ENCODE measurements around the gene MYOM3. TPM values are rescaled to one million over a fixed set of nuclear protein-coding genes. Genes with fewer than 3 reads are reported as not detected.
A peak's percentile ranks its signal among the peaks of the same experiment; 100 is the strongest.

The MYOM3 gene
- total and polyA plus RNA-seq, 2 donors, result 0.29 to 7.7 TPM

DNA sequence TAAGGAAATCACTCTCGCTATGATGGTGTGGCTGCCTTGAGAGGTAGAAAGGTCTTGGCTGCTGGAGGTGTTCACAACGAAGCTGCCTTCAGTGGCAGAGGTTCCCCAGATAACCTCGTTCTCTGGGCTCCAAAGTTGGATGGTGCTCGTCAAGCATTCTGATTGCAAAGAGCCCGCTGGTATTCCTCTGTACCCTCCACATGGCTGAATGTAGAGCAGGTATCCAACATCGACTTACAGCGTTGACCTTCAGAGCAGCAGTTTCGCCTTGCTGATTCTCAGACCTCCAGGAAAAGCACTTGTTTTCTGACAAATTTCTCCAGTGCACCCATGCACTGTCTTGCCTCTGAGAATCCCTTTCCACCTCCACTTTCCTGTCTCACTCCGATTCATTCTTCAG is 35.3 kb upstream of the MYOM3 start:
- no peak for DNase-seq (ENCODE audit: extremely low spot score)
- Histone ChIP-seq H3K4me1 (ENCODE audit: insufficient read depth) (no peaks in the 10 kb centered on the region), H3K4me3 (ENCODE audit: low read depth, low read length) (no peak overlapping the region), H3K36me3 (ENCODE audit: insufficient read depth) (no peaks in the 10 kb centered on the region), H3K27ac (ENCODE audit: low read depth) (no peak overlapping the region)
- WGBS, result 89% methylated on average over 9 of the region's 9 CpGs

DNA sequence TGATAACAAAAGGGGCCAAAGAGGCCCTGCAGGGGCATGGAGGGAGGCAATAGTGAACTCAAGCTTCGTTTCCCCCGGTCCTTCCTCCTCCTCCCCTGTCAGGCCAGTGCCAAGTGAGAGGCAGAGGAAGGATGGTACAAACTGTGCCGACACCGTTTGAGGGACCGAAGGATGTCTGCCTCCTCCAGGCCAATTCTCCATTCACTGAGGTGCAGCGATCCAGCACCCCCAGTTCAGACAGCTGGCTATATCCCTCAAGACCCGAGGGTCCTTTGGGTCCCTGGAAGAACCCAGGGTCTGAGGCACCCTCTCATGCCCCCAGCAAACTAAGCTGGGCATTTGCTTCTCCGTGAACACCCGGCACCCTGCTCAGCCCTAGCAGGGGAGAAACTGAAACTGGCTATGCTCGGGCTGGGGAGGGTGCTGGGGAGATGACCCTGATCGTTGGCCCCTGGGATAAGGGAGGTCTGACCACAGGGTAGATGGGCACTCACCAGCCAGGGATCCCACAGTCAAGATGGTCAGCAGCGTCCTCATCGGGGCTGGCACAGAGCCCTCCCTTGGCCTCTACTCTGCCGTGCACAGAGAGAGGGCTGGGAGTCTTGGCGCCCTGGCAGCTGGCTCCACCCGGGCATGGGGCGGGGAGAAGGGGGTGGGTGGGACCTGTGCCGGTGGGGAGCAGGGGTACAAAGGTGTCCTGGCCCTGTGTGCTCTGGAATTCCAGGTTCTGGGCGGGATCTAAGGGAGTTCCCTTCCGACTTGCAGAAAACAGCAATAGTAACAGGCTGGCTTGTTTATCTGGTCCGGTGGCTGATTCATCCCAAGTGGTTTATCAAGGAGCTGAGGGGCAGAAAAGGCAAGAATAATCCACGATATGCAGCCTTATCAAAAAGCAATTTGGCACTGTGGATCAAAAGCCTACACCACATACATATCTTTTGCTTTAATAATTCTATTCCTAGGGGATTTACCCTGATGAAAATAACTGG is 30.9 kb upstream of the MYOM3 start, which contains the start of gene IL22RA1:
IL22RA1 (minus strand) TSS at position 595 of the 989 bp plus-strand sequence; CDS start at position 537, 58 bp downstream.
- Histone ChIP-seq H3K4me3 (ENCODE audit: low read depth, low read length) (peak within 1 kb of the TSS; percentile 52), H3K4me1 (ENCODE audit: insufficient read depth) (no peaks in the 10 kb centered on the region), H3K27ac (ENCODE audit: low read depth) (no peak within 1 kb of the TSS), H3K36me3 (ENCODE audit: insufficient read depth) (no peaks in the 10 kb centered on the region)
- DNase-seq (ENCODE audit: extremely low spot score), result no peak
- 48% methylated on average over 22 of the region's 22 CpGs for WGBS

DNA sequence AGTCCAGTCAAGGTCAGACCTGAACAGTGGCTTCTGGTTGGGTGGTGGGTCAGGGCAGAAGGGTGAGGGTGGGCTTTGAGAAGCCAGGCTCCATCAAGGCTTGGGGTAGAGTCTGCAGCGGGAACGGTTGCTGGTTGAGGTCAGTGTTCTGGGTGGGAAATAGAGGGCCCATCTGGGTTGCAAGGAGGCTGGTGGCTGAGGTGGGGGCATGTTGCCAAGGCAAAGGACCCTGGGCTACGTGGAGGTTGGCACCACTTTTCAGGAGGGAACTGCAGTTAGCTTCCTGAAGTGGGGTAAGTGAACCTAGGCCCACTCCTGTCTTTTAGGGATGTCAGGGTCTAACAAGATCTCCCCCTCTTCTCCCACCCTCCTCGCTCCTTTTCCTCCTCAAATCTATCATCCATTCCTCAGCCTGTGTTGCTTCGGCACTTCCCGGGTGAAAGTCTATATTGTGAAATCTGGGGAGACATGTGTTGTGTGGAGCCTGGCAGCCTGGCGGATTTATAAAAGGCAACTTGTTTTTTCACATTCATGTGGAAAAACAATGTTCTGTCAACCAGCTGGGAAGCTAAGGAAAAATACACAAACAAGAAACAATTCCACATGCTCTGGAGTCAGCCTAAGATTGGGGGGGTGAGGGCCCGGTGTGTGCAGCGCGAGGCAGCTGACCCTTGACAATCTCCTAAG is 29.5 kb upstream of the MYOM3 start:
- no peak overlapping the region for H3K27ac ChIP-seq (ENCODE audit: low read depth)
- H3K4me1 ChIP-seq (ENCODE audit: insufficient read depth), result no peaks in the 10 kb centered on the region
- no peak overlapping the region for H3K4me3 ChIP-seq (ENCODE audit: low read depth, low read length)
- no peaks in the 10 kb centered on the region for H3K36me3 ChIP-seq (ENCODE audit: insufficient read depth)
- WGBS, result 85% methylated on average over 10 of the region's 10 CpGs
- no peak for DNase-seq (ENCODE audit: extremely low spot score)

DNA sequence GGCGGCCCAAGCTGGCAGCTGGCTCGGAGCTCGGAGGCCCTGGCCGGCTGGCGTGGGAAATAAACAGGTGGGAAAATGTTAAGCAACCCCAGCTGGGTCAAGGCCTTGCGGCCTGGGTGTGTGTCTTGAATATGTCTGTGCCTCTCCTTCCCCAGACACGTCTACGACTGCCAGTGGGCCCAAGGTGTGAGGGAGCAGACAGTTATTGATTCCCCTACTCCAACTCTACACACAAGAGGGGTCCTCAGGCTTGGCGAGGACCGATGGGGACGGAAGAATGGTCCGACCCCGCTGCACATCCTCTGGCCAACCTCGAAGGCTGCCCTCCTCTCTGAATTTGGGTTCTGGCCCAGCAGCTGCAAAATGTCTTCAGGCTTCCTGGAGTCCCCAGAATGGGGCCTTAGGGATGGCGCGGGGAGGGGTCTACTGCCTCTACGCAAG is 28.8 kb upstream of the MYOM3 start:
- Histone ChIP-seq H3K4me1 (ENCODE audit: insufficient read depth) (no peaks in the 10 kb centered on the region), H3K4me3 (ENCODE audit: low read depth, low read length) (no peak overlapping the region), H3K27ac (ENCODE audit: low read depth) (no peak overlapping the region), H3K36me3 (ENCODE audit: insufficient read depth) (no peaks in the 10 kb centered on the region)
- no peak for DNase-seq (ENCODE audit: extremely low spot score)
- WGBS, result 86% methylated on average over 17 of the region's 17 CpGs

DNA sequence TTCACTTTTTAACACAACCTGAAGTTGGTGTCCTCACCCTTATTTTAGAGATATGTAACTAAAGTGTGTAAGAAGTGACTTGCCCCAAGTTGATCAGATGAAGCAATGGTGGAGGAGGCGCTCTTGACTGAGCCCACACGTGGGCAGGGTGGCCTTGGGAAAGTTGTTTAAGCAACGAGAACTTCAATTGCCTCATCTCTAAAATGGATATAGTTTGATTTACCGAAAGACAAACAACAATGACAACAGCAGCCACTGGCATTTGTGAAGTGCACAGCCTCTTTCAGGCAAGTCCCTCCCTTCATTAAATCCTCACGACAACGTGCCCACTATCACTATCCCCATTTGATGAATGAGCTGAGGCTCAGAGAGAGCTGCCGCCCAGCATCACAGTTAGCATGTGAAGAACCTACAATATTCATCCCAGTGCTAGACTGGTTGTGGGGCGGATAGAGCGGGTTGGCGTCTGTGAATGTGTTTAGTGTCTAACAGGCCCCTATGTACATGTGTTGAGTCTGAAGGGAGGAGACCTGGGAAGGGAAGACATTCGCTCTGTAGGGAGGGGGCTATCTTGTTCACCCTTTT is 28.0 kb upstream of the MYOM3 start:
- Histone ChIP-seq H3K27ac (ENCODE audit: low read depth) (no peak overlapping the region), H3K4me1 (ENCODE audit: insufficient read depth) (no peaks in the 10 kb centered on the region), H3K36me3 (ENCODE audit: insufficient read depth) (no peaks in the 10 kb centered on the region), H3K4me3 (ENCODE audit: low read depth, low read length) (no peak overlapping the region)
- no peak for DNase-seq (ENCODE audit: extremely low spot score)
- WGBS, result 89% methylated on average over 11 of the region's 11 CpGs

DNA sequence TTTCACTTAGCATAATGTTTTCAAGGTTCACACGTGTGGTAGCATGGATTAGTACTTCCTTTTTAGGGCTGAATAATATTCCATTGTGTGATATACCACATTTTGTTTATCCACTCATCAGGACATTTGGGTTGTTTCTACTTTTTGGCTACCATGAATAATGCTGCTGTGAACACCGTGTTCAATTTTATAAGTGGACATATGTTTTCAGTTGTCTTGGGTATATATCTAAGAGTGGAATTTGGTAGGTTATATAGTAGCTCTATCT is 27.2 kb upstream of the MYOM3 start:
- H3K4me3 ChIP-seq (ENCODE audit: low read depth, low read length), result no peak overlapping the region
- no peak overlapping the region for H3K27ac ChIP-seq (ENCODE audit: low read depth)
- no peaks in the 10 kb centered on the region for H3K36me3 ChIP-seq (ENCODE audit: insufficient read depth)
- H3K4me1 ChIP-seq (ENCODE audit: insufficient read depth), result no peaks in the 10 kb centered on the region
- no peak for DNase-seq (ENCODE audit: extremely low spot score)
- WGBS, result 74% methylated on average over 2 of the region's 2 CpGs

DNA sequence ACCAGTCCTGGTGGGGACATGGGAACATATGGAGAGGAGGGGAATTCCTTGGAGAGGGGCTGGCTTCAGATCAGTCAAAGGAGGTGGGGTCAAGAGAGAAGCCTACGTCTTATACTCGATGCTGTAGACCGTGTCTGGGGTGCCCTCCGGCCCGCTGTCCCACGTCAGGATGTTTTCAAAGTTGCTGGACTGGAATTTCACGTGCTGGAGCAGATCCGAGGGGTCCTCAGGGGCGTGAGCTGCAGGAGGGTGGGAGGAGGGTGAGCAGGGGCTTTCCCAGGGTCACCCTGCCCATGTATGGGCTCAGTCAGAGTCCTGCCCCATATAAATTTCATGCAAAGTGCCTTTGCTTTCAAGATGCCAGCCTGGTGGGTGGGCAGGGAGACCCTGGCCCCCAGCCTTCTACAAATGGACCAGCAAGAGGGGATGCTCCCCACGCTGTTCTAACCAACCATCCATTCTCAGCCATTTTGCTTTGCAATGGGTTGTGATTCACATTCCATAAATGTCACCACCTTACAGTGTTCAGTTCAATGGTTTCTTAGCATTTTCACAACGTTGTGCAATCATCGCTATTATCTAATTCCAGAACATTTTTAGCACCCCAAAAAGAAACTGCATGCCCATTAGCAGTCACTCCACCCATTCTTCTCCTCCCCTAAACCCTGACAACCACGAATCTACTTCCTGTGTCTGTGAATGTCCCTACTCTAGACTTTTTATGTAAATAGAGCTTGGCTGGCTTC is 26.7 kb upstream of the MYOM3 start:
- no peak for DNase-seq (ENCODE audit: extremely low spot score)
- Histone ChIP-seq H3K36me3 (ENCODE audit: insufficient read depth) (no peaks in the 10 kb centered on the region), H3K4me3 (ENCODE audit: low read depth, low read length) (no peak overlapping the region), H3K4me1 (ENCODE audit: insufficient read depth) (no peaks in the 10 kb centered on the region), H3K27ac (ENCODE audit: low read depth) (no peak overlapping the region)
- 58% methylated on average over 13 of the region's 13 CpGs for WGBS

DNA sequence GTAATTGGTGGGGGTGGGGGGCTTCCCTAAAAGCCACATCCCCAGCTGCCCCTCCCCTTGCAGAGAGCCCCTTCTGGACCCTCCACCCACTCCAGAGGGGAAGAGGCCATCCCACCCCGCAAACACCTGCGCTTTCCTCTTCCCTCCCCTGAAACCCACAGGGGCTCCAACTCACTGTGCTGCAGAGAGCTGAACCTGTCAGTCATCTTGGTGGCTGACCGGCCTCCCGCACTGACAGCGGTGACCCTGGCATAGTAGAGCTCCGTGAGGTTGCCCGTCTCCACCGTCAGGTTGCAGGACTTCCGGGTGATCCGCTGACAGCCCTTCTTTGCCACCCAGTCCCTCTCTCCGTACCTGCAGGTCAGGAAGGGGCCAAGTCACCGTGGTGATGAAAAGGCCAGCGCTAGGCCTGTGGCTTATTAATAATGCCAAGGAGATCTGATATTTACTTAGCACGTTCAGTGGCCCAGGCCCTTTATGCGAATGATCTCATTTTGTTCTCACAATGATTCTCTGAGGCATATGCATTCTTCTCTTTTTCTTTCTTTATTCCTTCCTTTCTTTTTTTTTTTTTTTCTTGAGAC is 25.1 kb upstream of the MYOM3 start:
- Histone ChIP-seq H3K4me3 (ENCODE audit: low read depth, low read length) (no peak overlapping the region), H3K27ac (ENCODE audit: low read depth) (no peak overlapping the region), H3K36me3 (ENCODE audit: insufficient read depth) (no peaks in the 10 kb centered on the region), H3K4me1 (ENCODE audit: insufficient read depth) (no peaks in the 10 kb centered on the region)
- DNase-seq (ENCODE audit: extremely low spot score), result no peak
- WGBS, result 83% methylated on average over 15 of the region's 15 CpGs

DNA sequence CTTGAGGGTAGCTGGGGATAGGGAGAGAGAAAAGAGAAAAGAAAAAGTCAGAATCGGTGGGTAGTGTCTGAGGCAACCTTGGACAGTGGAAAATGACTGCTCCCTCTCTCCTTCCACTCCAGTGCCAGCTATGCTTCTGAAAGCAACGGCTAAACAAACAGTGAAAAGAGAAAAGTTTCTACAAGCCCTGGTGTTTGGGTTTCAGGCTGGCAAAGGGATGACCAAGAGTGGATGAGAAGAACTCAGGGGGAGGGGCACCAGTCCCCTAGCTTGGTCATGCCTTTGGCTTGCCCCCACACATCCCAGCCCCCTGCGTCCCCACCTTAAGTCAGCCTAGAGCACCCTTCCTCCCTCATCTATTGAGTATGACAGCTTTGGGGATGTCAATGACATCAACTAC is 22.4 kb upstream of the MYOM3 start:
- H3K4me3 ChIP-seq (ENCODE audit: low read depth, low read length), result no peak overlapping the region
- DNase-seq (ENCODE audit: extremely low spot score), result no peak
- no peaks in the 10 kb centered on the region for H3K4me1 ChIP-seq (ENCODE audit: insufficient read depth)
- 86% methylated on average over 3 of the region's 3 CpGs for WGBS
- no peak overlapping the region for H3K27ac ChIP-seq (ENCODE audit: low read depth)
- H3K36me3 ChIP-seq (ENCODE audit: insufficient read depth), result no peaks in the 10 kb centered on the region

DNA sequence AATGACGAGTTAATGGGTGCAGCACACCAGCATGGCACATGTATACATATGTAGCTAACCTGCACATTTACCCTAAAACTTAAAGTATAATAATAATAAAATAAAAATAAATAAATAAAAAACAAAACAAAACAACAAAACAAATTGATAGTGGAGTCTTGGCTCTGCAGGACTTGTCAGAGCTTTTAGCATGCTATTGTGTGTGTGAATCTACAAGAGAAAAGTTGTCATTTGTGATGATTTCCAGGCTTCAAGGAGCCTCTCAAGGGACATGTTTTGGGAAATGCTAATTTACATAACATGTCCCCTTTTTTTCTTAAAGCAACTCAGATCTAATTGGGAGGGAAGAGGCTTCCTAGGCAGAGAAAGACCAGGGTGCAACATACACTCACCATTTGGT is 21.9 kb upstream of the MYOM3 start:
- Histone ChIP-seq H3K36me3 (ENCODE audit: insufficient read depth) (no peaks in the 10 kb centered on the region), H3K27ac (ENCODE audit: low read depth) (no peak overlapping the region), H3K4me1 (ENCODE audit: insufficient read depth) (no peaks in the 10 kb centered on the region), H3K4me3 (ENCODE audit: low read depth, low read length) (no peak overlapping the region)
- WGBS, result 91% methylated on average over 1 of the region's 1 CpG
- DNase-seq (ENCODE audit: extremely low spot score), result no peak

DNA sequence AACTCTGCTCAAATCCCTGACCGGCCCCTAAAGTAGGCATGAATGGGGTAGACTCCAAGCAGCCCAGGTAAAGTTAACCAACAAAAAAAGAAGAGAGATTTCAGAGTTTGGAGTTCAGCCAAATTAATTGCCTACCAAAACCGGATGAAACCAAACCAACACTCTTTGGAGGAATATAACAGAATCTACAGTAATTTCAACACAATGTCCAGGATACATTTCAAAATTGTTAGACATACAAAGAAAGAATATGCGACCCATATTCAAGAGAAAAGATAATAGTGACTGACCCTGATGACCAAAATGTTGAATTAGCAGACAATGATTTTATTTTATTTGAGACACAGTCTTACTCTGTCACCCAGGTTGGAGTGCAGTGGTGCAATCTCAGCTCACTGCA is 18.4 kb upstream of the MYOM3 start:
- Histone ChIP-seq H3K36me3 (ENCODE audit: insufficient read depth) (no peaks in the 10 kb centered on the region), H3K4me1 (ENCODE audit: insufficient read depth) (no peaks in the 10 kb centered on the region), H3K27ac (ENCODE audit: low read depth) (no peak overlapping the region), H3K4me3 (ENCODE audit: low read depth, low read length) (no peak overlapping the region)
- DNase-seq (ENCODE audit: extremely low spot score), result no peak
- WGBS, result 86% methylated on average over 3 of the region's 3 CpGs

DNA sequence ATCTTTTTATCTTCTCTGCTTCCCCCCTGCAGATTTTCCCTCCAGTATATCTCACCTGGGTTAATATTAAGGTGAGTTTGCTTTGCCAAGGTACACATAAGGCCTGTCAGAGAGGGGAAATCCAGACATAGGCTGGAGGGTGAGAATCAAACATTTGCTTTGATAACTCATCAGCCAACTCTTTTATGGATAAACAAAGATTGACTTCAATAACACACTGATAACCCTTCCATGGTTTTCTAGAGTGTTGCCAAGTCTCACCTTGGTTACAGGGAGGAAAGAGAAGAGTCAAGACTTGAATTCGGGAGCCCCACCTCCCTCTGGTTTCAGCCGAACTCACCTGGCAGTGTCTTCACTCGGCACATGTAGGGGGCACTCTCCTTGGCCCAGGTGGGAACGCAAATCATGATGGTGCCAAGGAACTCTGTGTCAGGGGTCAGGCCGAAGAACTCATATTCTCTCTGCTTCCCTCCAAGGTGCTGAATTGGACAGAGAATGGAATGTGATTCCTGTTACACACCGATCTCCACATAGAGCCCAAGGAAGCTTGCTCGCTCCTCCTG is 15.9 kb upstream of the MYOM3 start:
- H3K4me3 ChIP-seq (ENCODE audit: low read depth, low read length), result no peak overlapping the region
- no peak overlapping the region for H3K27ac ChIP-seq (ENCODE audit: low read depth)
- no peaks in the 10 kb centered on the region for H3K36me3 ChIP-seq (ENCODE audit: insufficient read depth)
- no peaks in the 10 kb centered on the region for H3K4me1 ChIP-seq (ENCODE audit: insufficient read depth)
- no peak for DNase-seq (ENCODE audit: extremely low spot score)
- 84% methylated on average over 7 of the region's 7 CpGs for WGBS

Data from urinary bladder (tissue), 4 donors.